Colonic mucosa (tissue), 4 donors: Measurements from ENCODE around the gene MGP. TPM values are rescaled to one million over a fixed set of nuclear protein-coding genes. Genes with fewer than 3 reads are reported as not detected.

Experiments used
- DNase-seq: peaks from one replicate; pipeline ENCODE4 v3.0.0-alpha.2; 2020
- H3K27ac ChIP-seq: fragments of 200-600 bp; one replicate; pipeline ENCODE4 v1.8.0; 2021
- H3K27me3 ChIP-seq: fragments of 200-600 bp; one replicate; pipeline ENCODE4 v1.8.0; 2021
- H3K36me3 ChIP-seq: fragments of 200-600 bp; one replicate; pipeline ENCODE4 v1.8.0; 2021
- H3K4me1 ChIP-seq: fragments of 200-600 bp; one replicate; pipeline ENCODE4 v1.8.0; 2021; ENCODE audit warnings: mild to moderate bottlenecking
- H3K4me3 ChIP-seq: fragments of 200-600 bp; one replicate; pipeline ENCODE4 v1.8.0; 2021
- H3K9ac ChIP-seq, 2 donors: one replicate each; pipeline ENCODE4 v1.7.0; 2013; ENCODE audit warnings: control low read depth in 2 of 2, low read depth in 2 of 2, low read length in 2 of 2
- H3K9me3 ChIP-seq: fragments of 200-600 bp; one replicate; pipeline ENCODE4 v1.8.0; 2021
- CTCF ChIP-seq: fragments of 200-600 bp; IDR thresholded peaks from one replicate; pipeline ENCODE4 v1.8.0; 2022; ENCODE audit warnings: antibody characterized with exemption, mild to moderate bottlenecking
- intact Hi-C: fragments of 100-400 bp; cut with DNase I; formaldehyde crosslinking; loops from one replicate; pipeline ENCODE4 v1.14.1; 2022
- total RNA-seq, 2 donors: library from RNA; stranded (reverse); fragmentation: NEBNext Ultra II Directional in 1 of 2; extraction: Animal tissue kit (Norgen Biotek cat#: 25700) in 1 of 2; gene quantifications; one replicate each; pipeline ENCODE4 v1.2.1, GENCODE V29; 2021
- donor health status: healthy.
- donor health status: DM: no; HTN: no; CAD: no.
- donor health status: DM: no; HTN: no; CAD: no.

The MGP gene
- total RNA-seq, 2 donors from 2014 or later: 37.6 to 180 TPM

- no peak for TF ChIP-seq CTCF
- intact Hi-C loops: no loop called here
- no peak overlapping the region for H3K27ac ChIP-seq
These were observed 17.9 kb upstream of the MGP start for GRCh38 chr12:14903386-14904098.

GRCh38 chr12:14902465-14902864, 16.8 kb upstream of the MGP start:
- DNase-seq: no peak
- Histone ChIP-seq H3K9me3 (no peaks in the 10 kb centered on the region), H3K27ac (no peak overlapping the region), H3K27me3 (no peaks in the 10 kb centered on the region), H3K4me1 (no peaks in the 10 kb centered on the region), H3K4me3 (no peak overlapping the region), H3K9ac (no peak overlapping the region), H3K36me3 (no peaks in the 10 kb centered on the region)
- no peak for TF ChIP-seq CTCF
- intact Hi-C loops: no loop called here

More at GRCh38 chr12:14903386-14904098, 17.9 kb upstream of the MGP start:
- H3K4me3 ChIP-seq: no peak overlapping the region
- DNase-seq: no peak
- no peaks in the 10 kb centered on the region for H3K36me3 ChIP-seq
- H3K9ac ChIP-seq: no peak overlapping the region
- no peaks in the 10 kb centered on the region for H3K9me3 ChIP-seq
- H3K4me1 ChIP-seq: no peaks in the 10 kb centered on the region
- H3K27me3 ChIP-seq: no peaks in the 10 kb centered on the region

GRCh38 chr12:14901228-14901562, 15.5 kb upstream of the MGP start:
- no peak overlapping the region for H3K4me3 ChIP-seq
- no peak overlapping the region for H3K27ac ChIP-seq
- no peak overlapping the region for H3K9ac ChIP-seq
- TF ChIP-seq CTCF: no peak
- intact Hi-C loops: no loop called here
- H3K27me3 ChIP-seq: no peaks in the 10 kb centered on the region
- no peaks in the 10 kb centered on the region for H3K36me3 ChIP-seq
- H3K4me1 ChIP-seq: no peaks in the 10 kb centered on the region
- H3K9me3 ChIP-seq: no peaks in the 10 kb centered on the region
- no peak for DNase-seq

GRCh38 chr12:14900521-14901227, 15.0 kb upstream of the MGP start:
- no peaks in the 10 kb centered on the region for H3K9me3 ChIP-seq
- no peaks in the 10 kb centered on the region for H3K27me3 ChIP-seq
- no peaks in the 10 kb centered on the region for H3K36me3 ChIP-seq
- no peak for TF ChIP-seq CTCF
- intact Hi-C loops: no loop called here
- no peak overlapping the region for H3K27ac ChIP-seq
- H3K9ac ChIP-seq: no peak overlapping the region
- H3K4me3 ChIP-seq: no peak overlapping the region
- DNase-seq: no peak
- H3K4me1 ChIP-seq: no peaks in the 10 kb centered on the region

GRCh38 chr12:14896521-14897169, 11.0 kb upstream of the MGP start:
- no peaks in the 10 kb centered on the region for H3K36me3 ChIP-seq
- H3K9me3 ChIP-seq: no peaks in the 10 kb centered on the region
- no peaks in the 10 kb centered on the region for H3K4me1 ChIP-seq
- H3K27ac ChIP-seq: no peak overlapping the region
- H3K27me3 ChIP-seq: no peaks in the 10 kb centered on the region
- H3K4me3 ChIP-seq: no peak overlapping the region
- intact Hi-C loops: no loop called here
- TF ChIP-seq CTCF: no peak
- DNase-seq: no peak
- no peak overlapping the region for H3K9ac ChIP-seq
